ENCODE results near the gene TBC1D22A.

TBC1D22A gene

DNA sequence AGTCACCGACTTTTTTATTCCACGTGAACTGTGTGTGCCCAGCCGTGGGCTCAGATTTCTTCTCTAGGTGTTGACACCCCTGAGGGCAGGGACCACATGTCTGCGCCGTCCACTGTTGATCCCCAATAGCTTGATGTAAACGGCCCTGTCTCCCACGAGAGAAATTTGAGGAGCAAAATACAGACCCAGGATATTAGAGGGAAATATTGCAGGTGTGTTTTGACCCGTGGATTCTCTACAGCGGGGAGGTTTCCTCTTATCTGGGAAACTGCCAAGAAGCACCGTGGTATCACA lies 437.5 kb downstream of the TBC1D22A start:
- DNase-seq (ENCODE audit: low read depth, low spot score), result no peak

DNA sequence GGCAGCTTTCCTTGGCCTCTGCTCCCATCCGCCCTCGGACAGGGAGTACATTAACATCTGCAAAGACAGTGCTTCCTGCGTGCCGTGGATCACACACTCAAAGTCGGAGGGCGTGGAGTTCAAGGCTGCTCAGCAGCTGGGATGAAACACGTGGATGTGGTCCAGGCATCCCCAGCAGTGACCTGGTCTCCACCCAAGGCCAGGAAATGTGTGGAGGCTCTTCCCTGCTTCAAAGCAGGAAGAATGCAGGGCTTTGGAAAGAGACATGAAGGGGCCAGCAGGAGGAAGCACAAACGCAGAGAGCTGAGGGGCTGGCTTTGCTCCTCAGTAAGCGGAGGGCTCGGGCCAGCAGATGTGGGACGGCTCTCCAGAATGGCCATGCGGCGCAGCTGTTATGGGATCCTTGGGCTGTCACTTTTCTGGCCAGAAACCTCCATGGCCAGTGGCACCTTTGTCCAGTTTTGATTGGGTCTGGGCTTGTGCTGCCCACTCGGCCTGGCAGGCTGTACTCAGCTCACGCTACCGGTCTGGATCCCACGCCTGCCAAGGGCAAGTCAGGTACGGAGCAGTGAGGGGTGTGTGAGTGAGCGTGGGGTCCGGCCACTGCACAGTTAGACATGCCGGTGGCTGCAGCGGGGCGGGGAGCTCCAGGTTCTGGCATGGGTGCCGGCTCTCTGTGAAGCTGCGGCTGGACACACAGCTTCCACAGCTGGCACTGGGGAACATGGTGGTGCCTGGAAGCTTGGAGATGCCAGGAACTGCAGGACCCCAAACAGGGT lies 438.0 kb downstream of the TBC1D22A start:
- DNase-seq (ENCODE audit: low read depth, low spot score), result no peak

DNA sequence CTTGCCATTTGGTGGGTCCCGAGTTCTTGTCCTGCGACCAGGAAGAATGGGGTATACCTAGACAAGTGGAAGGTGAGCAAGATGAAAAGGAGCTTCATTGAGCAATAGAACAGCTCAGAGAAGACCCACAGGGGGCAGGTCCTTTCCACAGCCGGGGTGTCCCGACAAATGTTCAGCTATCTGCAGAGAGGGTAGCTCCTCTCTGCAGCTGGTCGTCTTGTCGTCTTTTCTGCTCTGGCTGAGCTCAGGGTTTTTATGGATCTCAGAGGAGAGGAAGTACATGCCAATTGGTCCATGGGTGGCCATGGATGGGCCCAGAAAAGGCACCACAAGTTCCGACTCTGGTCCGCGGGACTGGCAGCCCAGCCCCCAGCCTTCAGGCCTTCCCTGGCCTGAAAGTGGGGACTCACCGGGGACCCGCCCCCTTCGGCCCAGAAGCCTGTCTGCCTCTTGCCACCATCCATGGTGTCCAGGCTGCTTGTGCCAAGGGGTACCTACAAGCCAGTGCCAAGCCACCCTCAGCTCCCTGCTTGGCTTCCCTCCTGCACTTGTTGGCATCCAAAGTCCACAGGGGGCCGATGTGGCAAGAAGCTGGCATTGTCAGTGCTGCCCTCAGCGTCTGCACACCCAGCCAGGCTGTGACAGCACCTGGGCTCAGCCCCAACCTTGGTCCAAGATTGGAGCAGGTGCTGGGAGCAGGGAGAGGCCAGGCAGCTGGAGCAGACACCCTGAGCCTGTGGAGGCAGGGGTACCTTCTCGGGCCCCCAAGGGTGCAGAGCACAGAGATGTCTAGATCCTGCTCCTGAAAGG lies 438.9 kb downstream of the TBC1D22A start:
- DNase-seq (ENCODE audit: low read depth, low spot score), result no peak

DNA sequence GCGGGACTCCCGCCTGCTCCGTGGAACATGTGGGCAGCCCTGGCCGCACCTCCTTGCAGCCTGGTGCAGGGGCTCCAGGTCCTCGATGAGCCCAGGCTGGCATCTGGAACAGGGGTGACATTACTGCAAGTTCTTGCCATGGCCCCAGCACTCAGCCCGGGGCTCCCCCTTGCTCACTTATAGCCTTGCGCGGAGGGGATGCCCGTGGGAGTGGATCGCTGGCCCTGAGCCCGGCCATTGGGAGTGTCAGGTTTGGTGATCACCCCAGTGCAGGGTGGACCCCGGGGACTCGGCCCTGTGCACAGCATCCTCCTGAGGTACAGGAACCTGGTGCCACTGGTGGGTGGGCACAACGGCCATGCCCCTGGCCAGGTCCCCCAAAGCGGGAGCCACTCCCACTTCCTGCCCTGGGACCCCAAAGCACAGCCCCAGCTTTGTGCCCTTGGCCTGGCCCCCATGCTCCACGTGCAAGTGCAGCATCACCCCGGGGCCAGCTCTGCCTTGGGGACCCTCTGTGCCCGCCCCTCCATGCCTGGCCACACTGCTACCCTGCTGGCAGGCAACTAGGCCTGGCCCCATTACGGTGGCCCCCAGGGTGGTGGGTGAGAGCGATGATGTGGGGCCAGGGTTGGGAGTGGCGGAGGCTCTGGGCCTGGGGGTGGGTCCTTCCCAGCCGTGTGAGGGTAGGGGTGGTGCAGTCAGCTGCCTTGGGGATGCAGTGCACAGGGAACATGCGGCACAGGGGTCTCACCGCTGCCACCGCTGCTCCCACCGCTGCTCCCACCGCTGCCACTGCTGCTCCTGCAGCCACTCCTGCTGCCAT lies 439.8 kb downstream of the TBC1D22A start:
- no peak for DNase-seq (ENCODE audit: low read depth, low spot score)

DNA sequence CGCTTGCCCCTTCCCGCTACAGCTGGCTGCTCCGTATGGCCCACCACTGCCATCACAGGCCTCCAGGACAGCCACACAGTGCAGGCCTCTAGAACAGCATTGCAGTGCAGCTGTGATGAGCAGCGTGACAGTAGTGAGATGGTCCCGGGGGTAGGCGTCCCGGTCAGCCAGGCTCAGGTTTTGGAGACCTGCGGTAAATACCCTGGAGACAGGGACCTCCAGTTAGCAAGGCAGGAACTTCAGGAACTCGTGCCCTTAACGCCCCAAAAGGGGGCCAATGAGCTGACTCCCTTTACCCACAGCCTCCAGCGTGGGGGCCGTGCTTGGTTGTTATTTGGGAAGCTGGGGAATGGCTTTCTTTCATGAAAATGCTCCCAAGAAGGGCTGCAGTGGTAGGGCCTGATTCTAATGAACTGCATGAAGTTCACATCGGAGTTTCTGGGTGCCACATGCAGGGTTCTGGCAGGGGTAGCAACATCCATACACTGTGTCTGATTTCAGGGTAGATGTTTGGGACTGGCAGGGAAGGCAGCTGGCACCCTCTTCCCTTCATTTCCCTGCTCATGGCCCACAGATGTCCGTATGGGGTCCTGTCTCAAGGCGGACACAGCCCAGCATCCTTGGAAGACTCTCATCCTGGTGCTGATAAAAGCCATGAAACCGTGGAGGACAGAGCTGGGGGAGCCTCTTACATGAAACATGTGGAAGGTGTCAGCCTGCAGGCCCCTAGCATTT lies 440.5 kb downstream of the TBC1D22A start:
- DNase-seq (ENCODE audit: low read depth, low spot score), result no peak

DNA sequence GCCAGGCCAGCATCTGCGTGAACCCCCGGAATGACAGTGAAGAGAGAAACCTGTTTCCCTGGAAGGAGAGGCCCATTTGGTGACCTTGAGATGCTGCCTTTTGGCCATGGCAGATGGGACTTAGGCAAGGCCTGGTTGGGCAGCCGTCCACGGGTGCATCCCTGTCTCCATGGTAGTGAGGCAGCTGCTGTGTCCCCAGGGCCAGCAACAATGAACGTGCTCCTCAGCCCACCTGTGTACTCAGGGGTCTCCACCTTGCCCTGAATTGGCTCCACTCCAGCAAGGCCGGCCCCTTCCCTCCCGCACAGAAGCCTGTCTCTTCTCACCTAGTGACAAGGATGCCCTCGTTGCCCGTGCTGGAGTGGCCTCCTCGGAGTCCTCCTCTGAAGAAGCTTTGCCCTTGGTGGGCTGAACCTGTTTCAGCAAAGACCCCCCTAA lies 441.1 kb downstream of the TBC1D22A start:
- DNase-seq (ENCODE audit: low read depth, low spot score), result no peak

DNA sequence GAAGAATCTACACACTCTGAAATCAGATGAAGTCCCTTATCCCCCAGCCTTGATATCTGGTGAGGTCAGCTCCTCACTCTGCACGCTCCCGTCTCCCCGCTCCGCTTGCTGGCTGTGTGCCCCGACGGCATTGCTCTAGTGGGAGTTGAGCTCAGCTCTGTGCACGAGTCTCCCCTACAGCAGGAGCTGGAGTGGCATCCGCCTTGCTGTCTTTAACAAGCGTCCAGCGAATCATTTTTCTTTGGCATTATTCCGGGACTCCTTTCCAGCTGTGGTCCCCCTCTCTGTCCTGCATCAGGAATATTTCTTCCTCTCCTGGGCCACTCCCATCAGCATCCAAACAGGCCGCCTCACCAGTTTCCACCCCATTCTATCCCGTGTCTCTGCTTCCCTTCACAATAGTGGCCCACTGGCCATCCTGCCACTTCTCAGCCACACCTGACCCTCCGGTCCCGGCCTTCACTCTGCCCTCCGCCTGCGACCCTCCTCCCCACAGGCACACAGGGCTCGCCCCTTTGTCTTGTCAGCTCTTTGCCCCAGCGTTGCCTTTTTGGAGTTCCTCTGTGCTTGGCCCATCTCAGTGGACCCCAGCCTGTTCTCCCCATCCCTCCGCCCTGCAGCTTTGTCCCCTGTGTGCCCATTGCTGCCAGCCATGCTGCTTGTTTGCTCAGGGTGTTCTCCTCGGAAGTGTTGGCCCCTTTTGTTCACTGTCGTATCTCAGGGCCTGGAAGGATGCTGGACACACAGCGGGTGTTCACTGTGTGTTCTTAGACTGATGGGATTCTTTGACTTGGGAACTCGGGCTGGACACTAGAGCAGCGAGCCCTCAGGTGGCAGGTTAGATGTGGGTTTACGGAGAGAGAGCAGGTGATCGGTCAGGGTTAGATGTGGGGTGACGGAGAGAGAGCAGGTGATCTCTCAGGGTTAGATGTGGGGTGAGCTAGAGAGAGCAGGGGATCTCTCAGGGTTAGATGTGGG lies 441.8 kb downstream of the TBC1D22A start:
- DNase-seq (ENCODE audit: low read depth, low spot score), result no peak

DNA sequence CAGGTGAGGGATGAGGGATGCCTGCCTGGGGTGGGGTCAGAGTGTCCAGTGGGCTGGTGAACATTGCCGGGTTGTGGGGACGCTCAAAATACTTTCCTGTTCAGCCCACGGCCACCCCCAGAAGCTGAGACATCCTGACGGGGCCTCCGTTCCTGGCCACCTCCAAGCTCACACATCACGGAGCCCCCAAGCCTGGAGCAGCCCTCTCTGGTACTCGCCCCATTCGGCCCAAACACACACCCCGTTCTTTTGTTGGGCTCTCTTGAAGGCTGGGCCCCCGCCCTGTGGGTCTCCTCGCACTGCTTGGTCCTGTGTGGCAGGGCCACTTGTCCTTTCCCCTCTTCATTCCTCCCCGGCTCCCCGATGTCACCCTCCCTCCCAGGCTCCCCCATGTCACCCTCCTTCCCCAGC lies 442.6 kb downstream of the TBC1D22A start:
- no peak for DNase-seq (ENCODE audit: low read depth, low spot score)

DNA sequence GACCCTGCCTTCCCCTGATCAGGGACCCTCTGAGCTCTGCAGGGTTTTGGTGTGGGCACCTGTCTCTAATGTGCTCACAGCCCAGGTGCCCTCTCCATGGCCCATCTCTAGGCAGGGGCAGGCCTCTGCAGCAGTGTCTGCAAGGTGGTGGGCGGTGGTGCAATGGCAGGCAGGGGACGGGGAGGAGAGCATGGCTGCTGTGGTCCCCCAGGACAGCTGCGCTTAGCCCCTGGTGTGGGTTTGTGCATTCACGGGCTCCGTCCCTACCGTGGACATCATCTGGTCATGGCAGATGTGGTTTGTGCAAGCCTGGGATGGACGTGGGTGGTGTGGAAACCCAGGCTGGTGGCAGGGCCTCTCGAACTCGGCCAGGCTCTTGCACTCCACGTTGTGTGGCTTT lies 443.1 kb downstream of the TBC1D22A start:
- no peak for DNase-seq (ENCODE audit: low read depth, low spot score)

DNA sequence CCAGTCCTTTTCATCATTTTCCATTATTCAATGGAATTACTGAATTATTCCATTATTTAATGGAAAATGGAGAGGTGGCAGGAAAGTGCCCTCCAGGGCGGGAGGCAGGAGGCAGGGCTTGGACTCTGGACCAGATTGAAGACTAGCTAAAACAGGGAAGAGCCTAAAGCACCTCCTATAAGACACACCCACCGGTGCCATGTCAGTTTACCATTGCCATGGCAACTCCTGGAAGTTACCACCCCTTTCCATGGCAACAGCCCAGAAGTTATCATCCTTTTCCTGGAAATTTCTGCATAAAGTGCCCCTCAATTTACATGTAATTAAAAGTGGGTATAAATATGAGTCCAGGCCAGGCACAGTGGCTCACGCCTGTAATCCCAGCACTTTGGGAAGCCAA lies 443.7 kb downstream of the TBC1D22A start:
- no peak for DNase-seq (ENCODE audit: low read depth, low spot score)

DNA sequence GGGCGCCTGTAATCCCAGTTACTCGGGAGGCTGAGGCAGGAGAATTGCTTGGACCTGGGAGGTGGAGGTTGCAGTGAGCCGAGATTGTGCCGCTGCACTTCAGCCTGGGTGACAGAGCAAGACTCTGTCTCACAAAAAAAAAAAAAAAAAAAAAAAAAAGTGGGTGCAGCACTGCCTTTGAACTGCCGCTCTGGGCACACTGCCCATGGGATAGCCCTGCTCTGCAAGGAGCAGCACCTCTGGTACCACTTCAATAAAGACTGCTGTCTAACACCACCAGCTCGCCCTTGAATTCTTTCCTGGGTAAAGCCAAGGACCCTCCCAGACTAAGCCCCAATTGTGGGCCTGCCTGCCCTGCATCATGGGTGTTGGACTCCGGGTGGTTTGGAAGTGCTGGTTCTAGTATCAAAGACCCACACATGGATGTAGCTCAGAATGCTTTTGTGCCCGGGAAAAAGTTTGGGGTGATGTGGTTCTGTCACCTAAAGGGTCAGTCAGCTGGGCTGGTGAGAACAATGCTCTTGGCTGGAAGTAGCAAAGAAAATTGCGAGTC lies 444.3 kb downstream of the TBC1D22A start:
- DNase-seq (ENCODE audit: low read depth, low spot score), result no peak

DNA sequence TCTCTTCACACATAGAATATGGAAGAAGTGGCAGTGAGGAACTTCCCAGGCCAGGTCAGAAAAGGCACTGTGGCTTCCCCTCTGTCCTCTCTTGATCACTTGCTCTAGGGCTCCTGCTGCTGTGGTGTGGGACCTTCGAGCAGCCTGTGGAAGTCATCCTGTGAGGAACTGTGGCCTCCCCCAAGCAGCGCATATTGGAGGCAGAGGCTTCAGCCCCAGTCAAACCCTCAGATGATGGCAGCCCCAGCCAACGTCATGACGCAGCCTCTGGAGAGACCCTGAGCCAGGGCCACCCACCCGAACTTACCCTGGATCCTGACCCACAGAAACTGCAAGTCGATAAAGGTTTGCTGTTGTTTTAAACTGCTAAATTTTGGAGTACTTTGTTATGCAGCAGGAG lies 444.9 kb downstream of the TBC1D22A start:
- no peak for DNase-seq (ENCODE audit: low read depth, low spot score)

DNA sequence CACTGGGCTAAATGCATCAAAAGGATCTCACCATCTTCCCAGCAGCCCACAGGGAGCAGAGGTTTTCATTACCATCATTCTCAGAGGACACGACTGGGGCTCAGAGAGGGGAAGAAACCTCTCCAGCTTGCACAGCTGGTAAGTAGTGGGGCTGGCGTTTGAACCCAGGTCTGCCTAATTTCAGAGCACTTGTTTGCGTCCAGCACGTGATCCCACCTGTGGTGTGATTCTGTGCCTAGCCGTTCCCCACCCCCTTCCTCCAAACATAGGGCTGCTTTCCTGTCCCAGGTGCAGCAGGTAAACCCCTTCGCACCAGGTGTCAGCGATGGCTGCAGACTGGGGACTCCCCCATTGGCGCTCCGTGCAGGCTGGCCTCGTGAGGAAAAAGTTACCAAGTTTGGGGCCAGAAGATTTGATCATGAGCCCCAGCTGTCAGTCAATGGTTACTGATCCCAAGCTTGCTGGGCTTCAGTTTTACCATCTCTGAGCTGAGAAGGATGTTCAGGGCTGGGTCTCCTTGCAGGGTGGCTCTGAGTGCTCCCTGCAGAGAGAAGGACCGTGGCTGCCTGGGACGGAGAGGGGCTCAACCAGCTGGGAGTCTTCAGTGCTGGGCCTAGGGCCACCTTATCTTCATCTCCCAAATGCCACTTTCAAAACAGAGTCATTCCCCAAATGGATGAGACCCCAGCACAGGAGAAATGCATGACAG lies 445.6 kb downstream of the TBC1D22A start:
- no peak for DNase-seq (ENCODE audit: low read depth, low spot score)

DNA sequence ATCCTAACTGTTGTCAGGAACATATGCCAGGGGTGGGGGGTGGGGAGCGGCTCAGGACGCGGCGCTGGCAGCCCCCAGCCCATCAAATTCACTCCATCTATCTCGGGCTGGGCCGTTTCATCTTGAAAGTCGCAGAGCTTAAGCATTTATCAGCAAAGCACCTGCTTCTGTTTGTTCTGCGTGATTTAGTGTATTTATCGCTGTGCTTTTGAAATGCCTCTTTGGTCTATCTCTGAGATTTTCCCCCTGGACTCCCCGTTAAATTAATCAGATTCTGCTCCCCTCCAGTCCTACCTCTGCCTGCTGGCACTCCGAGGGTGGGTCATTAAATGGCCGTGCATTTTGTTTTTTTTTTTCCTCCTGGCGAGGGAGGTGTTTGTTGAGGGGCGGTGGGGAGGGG lies 446.2 kb downstream of the TBC1D22A start:
- DNase-seq (ENCODE audit: low read depth, low spot score), result no peak

DNA sequence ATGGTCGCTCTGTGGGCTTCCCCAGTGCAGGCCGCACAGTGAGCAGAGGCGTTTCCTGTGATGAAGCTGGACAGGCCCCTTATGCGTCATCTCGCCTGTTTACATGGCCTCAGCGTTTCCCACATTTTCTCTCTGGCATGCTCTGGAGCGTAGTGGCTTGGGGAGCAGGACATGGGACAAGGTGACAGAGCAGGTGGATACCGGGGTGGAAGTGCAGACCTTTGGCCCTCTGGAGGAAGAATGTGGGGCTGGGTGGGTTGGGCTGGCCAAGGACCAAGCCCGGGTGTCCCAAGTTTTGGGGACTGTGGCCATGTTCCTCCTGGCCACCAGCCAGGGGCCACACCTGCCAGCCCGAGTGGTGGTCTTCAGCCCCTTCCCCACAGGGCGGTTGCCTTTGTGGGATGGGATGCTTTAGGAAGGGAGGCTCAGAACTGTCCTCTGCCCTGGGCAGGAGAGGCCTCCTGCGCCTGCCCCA lies 446.6 kb downstream of the TBC1D22A start:
- no peak for DNase-seq (ENCODE audit: low read depth, low spot score)

DNA sequence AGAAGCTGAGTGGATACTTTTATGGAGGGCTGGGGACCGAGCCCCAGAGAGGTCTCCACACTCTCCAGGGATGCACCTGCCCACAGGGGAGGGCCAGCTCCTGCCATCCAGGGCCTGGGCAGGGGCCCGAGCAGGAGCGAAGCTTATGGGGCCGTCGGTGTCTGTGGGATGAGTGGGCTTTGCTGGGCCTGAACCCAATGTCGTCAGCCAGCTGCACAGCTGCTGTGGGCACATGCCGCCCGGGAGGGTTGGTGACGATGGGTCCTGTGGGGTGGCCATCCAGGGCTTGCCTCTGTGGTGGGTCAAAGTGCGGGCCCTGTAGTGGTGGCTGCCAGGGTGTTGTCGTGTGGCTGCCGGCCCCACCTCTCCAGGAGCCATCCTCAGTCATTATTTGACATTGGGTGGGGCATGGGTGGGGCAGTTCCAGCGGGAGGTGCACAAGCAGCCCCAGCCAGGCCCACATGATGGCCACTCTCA lies 447.1 kb downstream of the TBC1D22A start:
- DNase-seq (ENCODE audit: low read depth, low spot score), result no peak

DNA sequence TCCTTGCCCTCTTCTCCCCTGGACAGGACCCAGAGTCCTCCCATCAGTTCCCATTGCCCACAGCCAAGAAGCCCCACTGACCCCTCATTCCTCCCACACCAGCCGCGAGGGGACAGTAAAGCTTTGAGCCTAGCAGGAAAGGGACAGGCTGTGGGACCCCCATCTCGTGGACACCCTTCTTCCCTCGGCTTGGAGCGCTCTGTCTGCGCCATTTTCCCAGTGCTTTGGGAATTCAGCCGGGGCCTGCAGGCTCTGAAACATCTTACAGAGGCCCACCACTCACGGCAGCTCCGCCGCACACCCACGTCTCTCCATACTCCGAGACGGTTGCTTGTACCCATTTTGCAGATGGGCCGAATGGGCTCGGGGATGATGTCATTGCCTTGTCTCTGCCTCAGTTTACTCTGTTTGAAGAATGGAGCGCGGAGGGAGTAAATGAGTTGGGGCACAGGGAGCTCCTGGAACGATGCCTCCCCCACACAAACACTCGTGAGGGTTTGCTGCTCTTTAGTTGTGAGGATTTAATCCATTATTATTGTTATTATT lies 447.7 kb downstream of the TBC1D22A start:
- no peak for DNase-seq (ENCODE audit: low read depth, low spot score)

DNA sequence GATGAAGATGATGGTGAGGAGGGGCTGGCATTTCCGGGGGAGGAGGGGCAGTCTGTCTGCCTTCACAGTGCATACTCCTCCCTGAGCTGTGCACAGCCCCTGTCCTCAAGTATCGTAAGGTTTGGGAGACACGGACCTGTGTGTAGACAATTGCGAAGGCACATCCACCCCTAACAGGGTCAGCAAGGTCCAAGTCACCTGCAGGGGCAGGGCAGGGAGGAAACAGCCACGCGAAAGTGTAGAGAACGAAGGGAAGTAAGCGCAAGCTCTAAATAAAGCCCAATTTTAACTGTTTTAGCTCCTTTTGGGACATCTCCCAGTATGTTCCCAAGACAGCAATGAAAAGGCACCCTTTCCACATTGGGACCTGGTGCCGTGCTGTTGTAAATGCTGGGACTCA lies 448.2 kb downstream of the TBC1D22A start:
- DNase-seq (ENCODE audit: low read depth, low spot score), result no peak
